ENCODE results near the gene KCNK10. TPM values are rescaled to one million over a fixed set of nuclear protein-coding genes. Genes with fewer than 3 reads are reported as not detected.

The KCNK10 gene
- total and polyA plus RNA-seq, 2 of the 8 experiments (the other 6 are each of a cell fraction or from before 2014, with no cell fraction given) = 0.45 to 0.63 TPM

- TF ChIP-seq CHD7 (IDR thresholded peaks at IDR 0.05; ENCODE audit: insufficient replicate concordance, low read length) = no peak
- TF ChIP-seq SIN3A (conservative IDR thresholded peaks at IDR 0.05 in 1 of 2, IDR thresholded peaks at IDR 0.05 in 1 of 2; ENCODE audit: low read depth in 1 of 2, low read length in 2 of 2) = no peak
- TF ChIP-seq NRF1 (IDR thresholded peaks at IDR 0.05; ENCODE audit: low read depth, low read length) = no peak
- no peak for TF ChIP-seq TEAD4 (IDR thresholded peaks at IDR 0.05; ENCODE audit: low read depth, low read length)
These were observed 17.3 kb upstream of the KCNK10 start (continued) for GRCh38 chr14:88340357-88340756.

Data from H1 (cell line).